H1 (cell line): ENCODE results near the gene PPP6R1.

ENCODE experiments used
- BRCA1 ChIP-seq: IDR thresholded peaks from 2 replicates; pipeline ENCODE4 v1.6.1; 2012; ENCODE audit warnings: low read depth, low read length, improper control_type of control experiment
- CHD7 ChIP-seq: fragments of 300-600 bp; sonication (generic); IDR thresholded peaks from 2 replicates; pipeline ENCODE4 v1.7.1; 2012; ENCODE audit warnings: low read length, moderate library complexity, mild to moderate bottlenecking, inconsistent platforms; ENCODE audit not compliant: insufficient replicate concordance
- EZH2 ChIP-seq: fragments of 200-600 bp; sonication (generic); IDR thresholded peaks from 2 replicates; pipeline ENCODE4 v1.7.1; 2012; ENCODE audit warnings: low read depth, mild to moderate bottlenecking, moderate library complexity, low read length, inconsistent platforms; ENCODE audit not compliant: severe bottlenecking
- GABPA ChIP-seq: IDR thresholded peaks from 2 replicates; pipeline ENCODE4 v1.6.1; 2011; ENCODE audit warnings: mild to moderate bottlenecking, low read length, moderate library complexity, borderline replicate concordance; ENCODE audit not compliant: insufficient read depth
- POLR2A ChIP-seq, 2 experiments: IDR thresholded peaks; 1 replicate in 1 of 2; 2 replicates in 1 of 2; pipeline ENCODE4 v1.6.1; 2011; ENCODE audit warnings: low read depth in 2 of 2, low read length in 2 of 2, mild to moderate bottlenecking in 2 of 2; ENCODE audit errors: control extremely low read depth in 1 of 2
- RBBP5 ChIP-seq: IDR thresholded peaks from 2 replicates; pipeline ENCODE4 v1.7.1; 2012; ENCODE audit warnings: low read depth, mild to moderate bottlenecking, inconsistent platforms, low read length, moderate library complexity, borderline replicate concordance
- SP2 ChIP-seq: IDR thresholded peaks from 2 replicates; pipeline ENCODE4 v1.6.1; 2012; ENCODE audit warnings: mild to moderate bottlenecking, low read length, inconsistent platforms
- TBP ChIP-seq: IDR thresholded peaks from 2 replicates; pipeline ENCODE4 v1.6.1; 2011; ENCODE audit warnings: low read depth, low read length, improper control_type of control experiment
- YY1 ChIP-seq: IDR thresholded peaks from 2 replicates; pipeline ENCODE4 v1.6.1; 2011; ENCODE audit warnings: low read depth, mild to moderate bottlenecking, low read length

GRCh38 chr19:55220525-55220924, 38.3 kb downstream of the PPP6R1 start:
- no peak for TF ChIP-seq RBBP5
- TF ChIP-seq YY1, result peak; percentile 79; the same call in 1 of the 2 replicates
- no peak for TF ChIP-seq EZH2
- no peak for TF ChIP-seq CHD7
- no peak for TF ChIP-seq GABPA
- TF ChIP-seq TBP, result no peak
- TF ChIP-seq POLR2A (IDR thresholded peaks at IDR 0.05; ENCODE audit: control extremely low read depth in 1 of 2, low read depth in 2 of 2, low read length in 2 of 2), result no peak
- TF ChIP-seq SP2, result no peak
- TF ChIP-seq BRCA1, result no peak
